HG03064 (cell line): Measurements from ENCODE around the gene DDX54.
"Not testable (repeated sequence)": the region's sequence is repeated elsewhere in the genome, so short reads cannot be mapped to it uniquely, and the experiment has no call there.

Experiments
- ATAC-seq: cut with Tn5 transposase; IDR thresholded peaks from one replicate; pipeline ENCODE4 v1.9.1; 2021; ENCODE audit warnings: low read depth; ENCODE audit not compliant: unreplicated experiment

DDX54 gene

GRCh38 chr12:113220593-113221180 lies 35.4 kb upstream of the DDX54 start:
- peak; percentile 1 for ATAC-seq

- no peak for ATAC-seq
Observed at GRCh38 chr12:113216027-113216426, 30.7 kb upstream of the DDX54 start.

- no peak for ATAC-seq
Observed at GRCh38 chr12:113214895-113215400, 29.7 kb upstream of the DDX54 start.

- ATAC-seq = no peak
Observed at GRCh38 chr12:113211160-113211559, 25.9 kb upstream of the DDX54 start.

GRCh38 chr12:113208041-113208934 lies 23.0 kb upstream of the DDX54 start:
- ATAC-seq = peak; percentile 77

- ATAC-seq = peak; percentile 2
Observed at GRCh38 chr12:113207613-113208040, 22.3 kb upstream of the DDX54 start.

- not testable (repeated sequence) for ATAC-seq
Observed at GRCh38 chr12:113206802-113207201, 21.5 kb upstream of the DDX54 start.

GRCh38 chr12:113204804-113205203 lies 19.5 kb upstream of the DDX54 start:
- ATAC-seq = no peak

GRCh38 chr12:113203852-113204760 lies 18.8 kb upstream of the DDX54 start:
- no peak for ATAC-seq

- no peak for ATAC-seq
Observed at GRCh38 chr12:113202300-113203075, 17.2 kb upstream of the DDX54 start.

GRCh38 chr12:113201187-113202177 lies 16.2 kb upstream of the DDX54 start:
- no peak for ATAC-seq

- no peak for ATAC-seq
Observed at GRCh38 chr12:113200021-113200797, 14.9 kb upstream of the DDX54 start.

- ATAC-seq = no peak
Observed at GRCh38 chr12:113198296-113198695, 13.0 kb upstream of the DDX54 start.

- ATAC-seq = no peak
Observed at GRCh38 chr12:113197518-113198077, 12.3 kb upstream of the DDX54 start.

GRCh38 chr12:113196990-113197389 lies 11.7 kb upstream of the DDX54 start:
- no peak for ATAC-seq

- ATAC-seq = no peak
Observed at GRCh38 chr12:113196582-113196981, 11.3 kb upstream of the DDX54 start.

GRCh38 chr12:113195598-113195997 lies 10.3 kb upstream of the DDX54 start:
- no peak for ATAC-seq

GRCh38 chr12:113194971-113195391 lies 9.7 kb upstream of the DDX54 start:
- no peak for ATAC-seq
